Right cardiac atrium (tissue), 5 donors: Measurements from ENCODE around the gene MAP1B. TPM values are rescaled to one million over a fixed set of nuclear protein-coding genes. Genes with fewer than 3 reads are reported as not detected.

Experiments used
- ATAC-seq, 2 donors: fragments of 200-7000 bp; cut with Tn5 transposase; one replicate each; pipeline versions ENCODE4 v1.8.0 to v1.9.1; 2020; ENCODE audit warnings: moderate library complexity in 2 of 2, mild to moderate bottlenecking in 1 of 2
- DNase-seq, 3 donors: peaks; one replicate each; pipeline ENCODE4 v3.0.0-alpha.2; 2020
- H3K27ac ChIP-seq: one replicate; pipeline ENCODE4 v1.5.1; 2013; ENCODE audit warnings: mild to moderate bottlenecking, low read length, control low read depth, moderate library complexity
- H3K27me3 ChIP-seq: one replicate; pipeline ENCODE4 v1.6.1; 2013; ENCODE audit not compliant: control insufficient read depth, insufficient read depth
- H3K4me1 ChIP-seq: one replicate; pipeline ENCODE4 v1.6.1; 2013; ENCODE audit warnings: low read length; ENCODE audit not compliant: control insufficient read depth, insufficient read depth
- H3K4me3 ChIP-seq: one replicate; pipeline ENCODE4 v1.5.1; 2013; ENCODE audit warnings: low read length, control low read depth
- H3K9me3 ChIP-seq: one replicate; pipeline ENCODE4 v1.6.1; 2013; ENCODE audit warnings: low read length; ENCODE audit not compliant: control insufficient read depth
- WGBS: extraction: QIAGEN DNeasy Blood & Tissue Kit; methylation state at CpG from one replicate; pipeline ENCODE4 v1.1.7; 2013; 5-methylcytosine and 5-hydroxymethylcytosine counted together
- intact Hi-C, 4 donors: fragments of 100-400 bp; cut with DNase I; formaldehyde crosslinking; loops; one replicate each; pipeline versions ENCODE4 v1.11.0 to v1.14.0; 2022 to 2023
- polyA plus RNA-seq: library from polyadenylated mRNA; stranded (reverse); fragments of 200-250 nt; gene quantifications from one replicate; pipeline ENCODE4 v1.2.3, GENCODE V29; 2013
- total RNA-seq, 4 donors: library from RNA; stranded (reverse); fragmentation: NEBNext Ultra II Directional; extraction: Animal tissue kit (Norgen Biotek cat#: 25700); gene quantifications; one replicate each; pipeline ENCODE4 v1.2.1, GENCODE V29; 2021
- donor health status: healthy with polysubstance abuse.
- donor health status: DM: no; HTN: yes; CAD: no.
- donor health status: DM: no; HTN: no; CAD: no.
- donor health status: DM: no; HTN: yes; CAD: no; lungs with severe emphysema.
- donor health status: DM: yes; HTN: yes; CAD: no.

MAP1B gene
- total and polyA plus RNA-seq, 5 donors, result 19.7 to 196 (median 94.9) TPM

DNA sequence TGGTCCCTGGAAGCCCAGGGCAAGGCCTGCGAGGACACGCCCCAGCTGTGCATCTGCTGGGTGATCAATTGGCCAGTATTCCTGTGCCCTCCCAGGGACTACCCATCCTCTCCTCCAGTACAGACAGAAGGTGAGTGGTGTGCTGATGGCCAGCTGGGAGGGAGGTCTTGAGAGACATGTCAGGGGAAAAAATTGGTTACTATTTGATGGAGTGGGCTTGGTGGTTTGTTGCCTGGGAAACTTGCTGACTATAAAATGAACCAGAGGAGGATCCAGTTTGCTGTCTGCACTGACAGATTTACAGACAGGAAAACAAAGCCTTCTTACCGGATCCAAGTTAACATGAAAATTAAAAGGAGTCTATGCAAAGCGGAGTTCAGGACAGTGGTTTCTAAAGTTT is 40.3 kb downstream of the MAP1B start:
- ATAC-seq (no peak), DNase-seq (no peak)
- Histone ChIP-seq H3K4me3 (no peak overlapping the region), H3K4me1 (peaks cover 8% of the 10 kb centered on the region), H3K9me3 (no peaks in the 10 kb centered on the region), H3K27me3 (no peaks in the 10 kb centered on the region), H3K27ac (no peak overlapping the region)
- intact Hi-C loops, result loop anchor here in 1 of 4 donors (10.0 kb wide), 1 partner anchor 157 kb away; no protein-coding TSS in a partner anchor
- 94% methylated on average over 4 of the region's 4 CpGs for WGBS

DNA sequence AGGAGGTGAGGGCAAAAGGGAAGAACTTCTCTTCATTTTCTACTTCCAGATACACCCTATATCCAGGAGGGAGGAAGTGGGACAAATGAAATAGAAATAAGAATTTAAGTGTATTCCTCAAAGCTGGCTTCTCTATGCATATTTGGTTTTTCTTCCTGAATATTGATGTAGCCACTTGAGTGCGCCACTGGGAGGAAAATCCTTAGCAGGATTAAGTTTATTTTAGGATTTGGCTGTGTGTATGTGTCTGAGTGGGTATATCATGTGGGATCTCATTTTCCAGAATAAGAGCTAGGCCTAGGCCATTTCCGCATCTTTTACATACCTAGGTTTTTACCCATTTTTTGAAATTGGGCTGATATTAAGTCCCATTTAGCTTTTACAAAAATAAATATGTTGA is 42.5 kb downstream of the MAP1B start:
- intact Hi-C loops, result loop anchor here in 1 of 4 donors (10.0 kb wide), 1 partner anchor 155 kb away; no protein-coding TSS in a partner anchor
- H3K27ac ChIP-seq, result no peak overlapping the region

GRCh38 chr5:72151169-72151568 is 43.9 kb downstream of the MAP1B start:
- intact Hi-C loops, result no loop called here
- DNase-seq, result no peak
- no peaks in the 10 kb centered on the region for H3K27me3 ChIP-seq
- peaks cover 15% of the 10 kb centered on the region for H3K4me1 ChIP-seq
- no peak for ATAC-seq
- H3K27ac ChIP-seq, result peak overlapping the region; percentile 36
- H3K9me3 ChIP-seq, result no peaks in the 10 kb centered on the region
- H3K4me3 ChIP-seq, result no peak overlapping the region

More for the DNA sequence above, 42.5 kb downstream of the MAP1B start:
- ATAC-seq (no peak), DNase-seq (no peak)
- WGBS, result 79% methylated on average over 2 of the region's 2 CpGs
- Histone ChIP-seq H3K27me3 (no peaks in the 10 kb centered on the region), H3K9me3 (no peaks in the 10 kb centered on the region), H3K4me3 (no peak overlapping the region), H3K4me1 (peaks cover 15% of the 10 kb centered on the region)

GRCh38 chr5:72151646-72152045 is 44.4 kb downstream of the MAP1B start:
- WGBS, result 12% methylated on average over 1 of the region's 1 CpG
- Histone ChIP-seq H3K27ac (no peak overlapping the region), H3K27me3 (no peaks in the 10 kb centered on the region), H3K4me1 (peaks cover 12% of the 10 kb centered on the region), H3K4me3 (no peak overlapping the region), H3K9me3 (no peaks in the 10 kb centered on the region)
- ATAC-seq (peak; percentile 73 to 76), DNase-seq (peak in 1 of 3 donors; percentile 72)
- intact Hi-C loops, result no loop called here

- 91% methylated on average over 8 of the region's 8 CpGs for WGBS
- Histone ChIP-seq H3K9me3 (no peaks in the 10 kb centered on the region), H3K4me1 (peaks cover 15% of the 10 kb centered on the region), H3K4me3 (no peak overlapping the region), H3K27ac (no peak overlapping the region), H3K27me3 (no peaks in the 10 kb centered on the region)
- DNase-seq, result no peak
- intact Hi-C loops, result no loop called here
- no peak for ATAC-seq
These were observed 45.3 kb downstream of the MAP1B start for GRCh38 chr5:72152545-72152944.

DNA sequence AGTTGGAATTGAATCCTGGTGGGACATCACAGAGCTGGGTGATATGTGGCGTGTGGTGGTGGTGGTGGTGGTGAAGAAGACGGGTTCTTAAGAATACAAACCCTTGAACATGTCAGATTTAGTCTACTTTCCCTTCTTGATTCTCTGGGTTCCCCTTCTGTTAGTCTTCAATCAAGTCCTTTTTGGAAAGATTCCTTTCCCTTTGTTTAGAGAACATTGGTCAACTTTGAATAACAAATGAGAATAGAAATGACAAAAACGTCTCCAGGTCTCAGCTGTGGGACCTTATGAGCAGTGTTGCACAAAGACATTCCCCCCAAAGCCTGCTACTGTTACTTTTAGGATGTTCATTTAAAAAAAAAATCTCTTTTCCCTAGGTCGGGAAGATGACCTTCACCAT is 46.3 kb downstream of the MAP1B start:
- WGBS, result 80% methylated on average over 4 of the region's 4 CpGs
- H3K4me1 ChIP-seq, result peaks cover 15% of the 10 kb centered on the region

GRCh38 chr5:72154076-72154756 is 46.9 kb downstream of the MAP1B start:
- DNase-seq (peak in 1 of 3 donors; percentile 64), ATAC-seq (peak; percentile 54 to 56)
- H3K4me3 ChIP-seq, result no peak overlapping the region
- peak overlapping the region; percentile 54 for H3K27ac ChIP-seq
- peaks cover 15% of the 10 kb centered on the region for H3K4me1 ChIP-seq
- H3K9me3 ChIP-seq, result no peaks in the 10 kb centered on the region
- intact Hi-C loops, result no loop called here
- no peaks in the 10 kb centered on the region for H3K27me3 ChIP-seq
- WGBS, result 46% methylated on average over 5 of the region's 5 CpGs

More for the DNA sequence above, 46.3 kb downstream of the MAP1B start:
- intact Hi-C loops, result no loop called here
- Histone ChIP-seq H3K27me3 (no peaks in the 10 kb centered on the region), H3K4me3 (no peak overlapping the region), H3K9me3 (no peaks in the 10 kb centered on the region), H3K27ac (no peak overlapping the region)
- no peak for ATAC-seq
- DNase-seq, result no peak

DNA sequence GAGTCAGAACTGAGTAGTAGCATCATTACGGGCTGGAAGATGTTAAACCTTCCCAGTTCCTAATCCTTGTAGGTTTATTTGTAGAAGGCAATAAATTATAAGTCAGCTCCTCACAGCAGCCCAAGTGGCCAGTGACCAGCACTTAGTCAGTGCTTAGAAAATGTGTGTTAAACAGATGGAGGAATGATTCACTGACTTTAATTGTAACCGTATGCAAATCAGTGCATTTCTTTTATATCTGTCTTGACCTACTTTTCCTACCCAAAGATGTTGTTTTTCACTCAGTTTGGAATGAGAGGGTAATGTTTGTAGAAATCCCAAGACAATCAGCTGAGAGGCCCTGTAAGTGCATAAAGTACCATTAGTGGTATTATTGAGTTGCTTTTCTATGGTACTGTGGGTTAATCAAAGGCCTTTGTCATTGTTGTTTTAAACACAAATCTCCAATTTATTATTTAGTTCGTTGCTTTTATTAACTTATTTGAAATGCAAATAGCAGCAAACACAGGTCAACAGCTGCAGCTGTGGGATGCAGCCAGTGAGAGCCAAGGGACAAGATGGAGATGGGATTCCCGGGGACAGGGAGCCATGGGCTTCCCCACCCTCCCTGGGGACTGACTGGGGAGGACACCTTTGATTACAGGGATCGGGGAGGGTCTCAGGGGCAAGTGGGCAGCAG is 49.8 kb downstream of the MAP1B start:
- Histone ChIP-seq H3K9me3 (no peaks in the 10 kb centered on the region), H3K4me3 (no peak overlapping the region), H3K27ac (peak overlapping the region; percentile 70), H3K4me1 (peaks cover 12% of the 10 kb centered on the region), H3K27me3 (no peaks in the 10 kb centered on the region)
- DNase-seq, result no peak
- ATAC-seq, result no peak
- 56% methylated on average over 5 of the region's 5 CpGs for WGBS
- intact Hi-C loops, result no loop called here

DNA sequence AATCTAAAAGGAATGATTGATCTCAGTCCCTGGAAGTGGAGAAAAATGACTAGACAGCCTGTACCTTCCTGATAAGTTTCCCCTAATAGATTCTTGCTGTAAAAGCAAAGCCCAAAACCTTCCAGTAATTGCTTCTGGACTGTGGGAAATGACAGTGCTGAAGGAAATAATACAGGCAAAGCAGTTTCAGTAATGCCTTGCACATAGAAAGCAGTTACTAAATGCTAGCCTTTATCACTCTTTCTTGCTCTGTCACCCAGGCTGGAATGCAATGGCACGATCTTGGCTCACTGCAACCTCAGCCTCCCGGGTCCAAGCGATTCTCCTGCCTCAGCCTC is 50.3 kb downstream of the MAP1B start:
- H3K9me3 ChIP-seq, result no peaks in the 10 kb centered on the region
- H3K27ac ChIP-seq, result no peak overlapping the region
- peaks cover 12% of the 10 kb centered on the region for H3K4me1 ChIP-seq
- H3K27me3 ChIP-seq, result no peaks in the 10 kb centered on the region
- no peak for DNase-seq
- intact Hi-C loops, result no loop called here
- 66% methylated on average over 3 of the region's 3 CpGs for WGBS
- no peak for ATAC-seq
- H3K4me3 ChIP-seq, result no peak overlapping the region

DNA sequence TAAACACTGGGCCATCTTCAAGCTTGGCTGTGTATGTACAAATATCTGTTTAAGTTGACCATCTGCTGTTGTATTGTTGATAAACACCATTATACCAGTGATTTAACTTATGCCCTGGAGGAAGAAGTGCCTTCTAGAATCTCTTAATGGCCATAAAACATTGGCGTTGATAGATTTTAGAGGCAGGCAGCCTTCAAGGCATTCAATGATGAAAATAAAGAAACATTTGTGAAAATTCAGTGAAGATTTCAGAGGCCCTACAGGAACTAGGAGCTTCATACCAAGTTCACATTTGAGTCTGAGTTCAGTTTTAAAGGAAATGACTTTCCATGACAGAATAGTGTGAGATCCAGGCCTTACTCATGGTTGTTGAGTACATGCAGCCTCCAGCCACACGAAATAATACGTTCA is 52.2 kb downstream of the MAP1B start:
- H3K4me1 ChIP-seq, result peaks cover 11% of the 10 kb centered on the region
- H3K27me3 ChIP-seq, result no peaks in the 10 kb centered on the region
- intact Hi-C loops, result no loop called here
- no peaks in the 10 kb centered on the region for H3K9me3 ChIP-seq
- ATAC-seq, result no peak
- no peak overlapping the region for H3K4me3 ChIP-seq
- WGBS, result 86% methylated on average over 3 of the region's 3 CpGs
- DNase-seq, result no peak
- H3K27ac ChIP-seq, result no peak overlapping the region

GRCh38 chr5:72160329-72160728 is 53.1 kb downstream of the MAP1B start:
- Histone ChIP-seq H3K27me3 (no peaks in the 10 kb centered on the region), H3K27ac (no peak overlapping the region), H3K9me3 (no peaks in the 10 kb centered on the region), H3K4me3 (no peak overlapping the region), H3K4me1 (peaks cover 8% of the 10 kb centered on the region)
- 67% methylated on average over 1 of the region's 1 CpG for WGBS
- DNase-seq (no peak), ATAC-seq (peak in 1 of 2 donors; percentile 70)
- intact Hi-C loops, result no loop called here
